Choroid plexus epithelial cell (primary cell): ENCODE data around the gene PCNA.

ENCODE experiments used
- DNase-seq: peaks from one replicate; pipeline ENCODE4 v3.0.0-alpha.2; 2010; ENCODE audit warnings: low read depth
- H3K4me3 ChIP-seq: 2 replicates; pipeline ENCODE4 v1.5.1; 2011; ENCODE audit warnings: low read depth, mild to moderate bottlenecking, control low read depth, low read length, moderate library complexity
- CTCF ChIP-seq: conservative IDR thresholded peaks from 2 replicates; pipeline ENCODE4 v1.5.1; 2011; ENCODE audit warnings: low read depth, mild to moderate bottlenecking, control low read depth, inconsistent platforms, low read length, moderate library complexity

PCNA gene

GRCh38 chr20:5118220-5119142 lies 1.3 kb downstream of the PCNA start:
- TF ChIP-seq CTCF: no peak
- no peak for DNase-seq
- H3K4me3 ChIP-seq: peak overlapping the region; percentile 96

- TF ChIP-seq CTCF: no peak
- no peak for DNase-seq
- H3K4me3 ChIP-seq: no peak overlapping the region
These were observed 2.9 kb downstream of the PCNA start for GRCh38 chr20:5116875-5117274.

GRCh38 chr20:5114403-5114802 lies 5.4 kb downstream of the PCNA start:
- no peak for TF ChIP-seq CTCF
- DNase-seq: no peak
- H3K4me3 ChIP-seq: no peak overlapping the region

- H3K4me3 ChIP-seq: peak overlapping the region; percentile 93
- TF ChIP-seq CTCF: no peak
- DNase-seq: no peak
These were observed 6.2 kb downstream of the PCNA start for GRCh38 chr20:5113615-5113986.

GRCh38 chr20:5109276-5109675 lies 10.5 kb downstream of the PCNA start:
- no peak for TF ChIP-seq CTCF
- DNase-seq: no peak
- H3K4me3 ChIP-seq: no peak overlapping the region

- TF ChIP-seq CTCF: no peak
- no peak for DNase-seq
- H3K4me3 ChIP-seq: no peak overlapping the region
These were observed 15.3 kb downstream of the PCNA start for GRCh38 chr20:5104479-5104878.
